Activated CD8-positive, alpha-beta memory T cell treated with anti-CD3 and anti-CD28 coated beads, Interleukin-2, amount 50 U/mL, for 48 hours (primary cell): Measurements from ENCODE around the gene TSHZ2.

Source experiments
- DNase-seq: peaks from one replicate; pipeline ENCODE4 v3.0.0-alpha.2; 2020

Gene TSHZ2

GRCh38 chr20:53260168-53260567, 288.0 kb downstream of the TSHZ2 start:
- no peak for DNase-seq

- no peak for DNase-seq
Measured at GRCh38 chr20:53260591-53260990, 288.4 kb downstream of the TSHZ2 start.

GRCh38 chr20:53262365-53262764, 290.2 kb downstream of the TSHZ2 start:
- DNase-seq = no peak

- DNase-seq = no peak
Measured at GRCh38 chr20:53263554-53264438, 291.6 kb downstream of the TSHZ2 start.

GRCh38 chr20:53264604-53265003, 292.4 kb downstream of the TSHZ2 start:
- no peak for DNase-seq

GRCh38 chr20:53265304-53265875, 293.2 kb downstream of the TSHZ2 start:
- no peak for DNase-seq

GRCh38 chr20:53269380-53269779, 297.2 kb downstream of the TSHZ2 start:
- no peak for DNase-seq

GRCh38 chr20:53270792-53271375, 298.7 kb downstream of the TSHZ2 start:
- no peak for DNase-seq

GRCh38 chr20:53274365-53274764, 302.2 kb downstream of the TSHZ2 start:
- no peak for DNase-seq

GRCh38 chr20:53274807-53275206, 302.6 kb downstream of the TSHZ2 start:
- no peak for DNase-seq

- no peak for DNase-seq
Measured at GRCh38 chr20:53276143-53276542, 304.0 kb downstream of the TSHZ2 start.

GRCh38 chr20:53278555-53278954, 306.4 kb downstream of the TSHZ2 start:
- no peak for DNase-seq

- no peak for DNase-seq
Measured at GRCh38 chr20:53279735-53280134, 307.6 kb downstream of the TSHZ2 start.

GRCh38 chr20:53281557-53282117, 309.5 kb downstream of the TSHZ2 start:
- DNase-seq = no peak

GRCh38 chr20:53282217-53282955, 310.2 kb downstream of the TSHZ2 start:
- no peak for DNase-seq

GRCh38 chr20:53283011-53283410, 310.9 kb downstream of the TSHZ2 start:
- no peak for DNase-seq

- no peak for DNase-seq
Measured at GRCh38 chr20:53283597-53283996, 311.4 kb downstream of the TSHZ2 start.

GRCh38 chr20:53284256-53284655, 312.1 kb downstream of the TSHZ2 start:
- DNase-seq = no peak

- DNase-seq = no peak
Measured at GRCh38 chr20:53284696-53285095, 312.5 kb downstream of the TSHZ2 start.

- DNase-seq = no peak
Measured at GRCh38 chr20:53287357-53288042, 315.3 kb downstream of the TSHZ2 start.

GRCh38 chr20:53291548-53291947, 319.4 kb downstream of the TSHZ2 start:
- no peak for DNase-seq

GRCh38 chr20:53292347-53292746, 320.2 kb downstream of the TSHZ2 start:
- no peak for DNase-seq
